Upper lobe of left lung (tissue), 6 donors: ENCODE measurements around the gene HAVCR1. TPM values are rescaled to one million over a fixed set of nuclear protein-coding genes. Genes with fewer than 3 reads are reported as not detected.
"Not testable (repeated sequence)": the region's sequence is repeated elsewhere in the genome, so short reads cannot be mapped to it uniquely, and the experiment has no call there.

ENCODE experiments used
- ATAC-seq, 2 donors: fragments of 200-7000 bp; cut with Tn5 transposase; one replicate each; pipeline ENCODE4 v1.9.1; 2022; ENCODE audit warnings: mild to moderate bottlenecking in 2 of 2, moderate library complexity in 2 of 2; ENCODE audit not compliant: low FRiP score in 2 of 2
- DNase-seq, 2 donors: peaks; one replicate each; pipeline ENCODE4 v3.0.0-alpha.2; 2019 to 2020
- H3K27ac ChIP-seq, 4 donors: fragments of 200-600 bp; sonication (generic); one replicate each; pipeline ENCODE4 v1.5.1; 2016 to 2019
- H3K27me3 ChIP-seq, 4 donors: fragments of 200-600 bp; sonication (generic); one replicate each; pipeline ENCODE4 v1.5.1; 2017 to 2019
- H3K36me3 ChIP-seq, 4 donors: fragments of 200-600 bp; sonication (generic); one replicate each; pipeline ENCODE4 v1.5.1; 2016 to 2019
- H3K4me1 ChIP-seq, 4 donors: fragments of 200-600 bp; sonication (generic); one replicate each; pipeline ENCODE4 v1.5.1; 2018 to 2019
- H3K4me3 ChIP-seq, 4 donors: fragments of 200-600 bp; sonication (generic); one replicate each; pipeline ENCODE4 v1.5.1; 2017 to 2019; ENCODE audit warnings: mild to moderate bottlenecking in 2 of 4, moderate library complexity in 1 of 4
- H3K9me3 ChIP-seq, 4 donors: fragments of 200-600 bp; sonication (generic); one replicate each; pipeline ENCODE4 v1.5.1; 2018 to 2019
- EP300 ChIP-seq, 4 donors: sonication (generic); formaldehyde crosslinking; IDR thresholded peaks; one replicate each; pipeline ENCODE4 v1.5.1; 2017; ENCODE audit warnings: antibody characterized with exemption in 4 of 4, control low read depth in 2 of 4
- POLR2A ChIP-seq, 4 donors: fragments of 450-650 bp; IDR thresholded peaks; one replicate each; pipeline ENCODE4 v1.5.1; 2016 to 2017; ENCODE audit warnings: antibody characterized with exemption in 4 of 4, mild to moderate bottlenecking in 2 of 4
- POLR2AphosphoS5 ChIP-seq, 2 donors: sonication (generic); formaldehyde crosslinking; IDR thresholded peaks; one replicate each; pipeline ENCODE4 v1.5.1; 2017; ENCODE audit warnings: antibody characterized with exemption in 2 of 2
- WGBS, 2 donors: methylation state at CpG; one replicate each; pipeline ENCODE4 v1.1.5; 2017 to 2018; 5-methylcytosine and 5-hydroxymethylcytosine counted together
- total RNA-seq, 6 donors: library from RNA; depleted of rRNA in 4 of 6; stranded (reverse); fragments of >200 nt in 4 of 6; gene quantifications; one replicate each; pipeline versions ENCODE4 v1.1.0 to v1.2.1, GENCODE V29; 2016 to 2021
- TF ChIP-seq, protein P1 (sequence below), 6 experiments: fragments of 450-650 bp in 4 of 6; fragments of 200-600 bp in 2 of 6; sonication (generic) in 2 of 6; IDR thresholded peaks; one replicate each; pipeline ENCODE4 v1.5.1; 2016 to 2019; ENCODE audit warnings: antibody characterized with exemption in 6 of 6
- donor health status: DM: no; HTN: no; CAD: no; lungs with moderate emphysema.
- donor health status: DM: no; HTN: yes; CAD: no; lungs with severe emphysema.

Gene HAVCR1
- total RNA-seq, 6 donors from 2014 or later: 0.34 to 4.2 (median 0.62) TPM; not detected in 2

DNA sequence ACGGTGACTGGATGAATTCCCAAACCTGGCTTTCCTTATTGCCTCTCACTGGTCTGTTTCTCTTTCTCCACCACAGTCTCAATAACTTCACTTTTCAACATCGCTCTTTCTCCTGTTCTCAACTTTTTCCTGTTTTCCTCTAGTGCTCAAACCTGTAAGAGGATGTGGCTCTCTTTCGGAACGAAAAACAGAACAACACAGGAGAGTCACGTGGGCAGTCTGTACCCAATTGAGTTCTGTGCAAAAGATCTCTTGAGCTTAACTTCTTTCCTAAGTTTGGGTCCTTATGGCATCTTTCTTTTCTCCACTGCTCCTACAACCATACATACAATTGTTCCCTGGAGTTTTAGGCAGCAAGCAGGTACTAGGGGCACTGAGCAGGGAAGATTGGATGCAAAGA is 8.9 kb downstream of the HAVCR1 start:
- Histone ChIP-seq H3K4me1 (no peaks in the 10 kb centered on the region), H3K27me3 (no peaks in the 10 kb centered on the region), H3K9me3 (no peaks in the 10 kb centered on the region), H3K27ac (no peak overlapping the region), H3K4me3 (no peak overlapping the region), H3K36me3 (no peaks in the 10 kb centered on the region)
- no peak for DNase-seq
- no peak for ATAC-seq
- 62 to 74% methylated on average over 5 of the region's 5 CpGs for WGBS, 2 donors
- no peak for TF ChIP-seq EP300 (IDR thresholded peaks at IDR 0.05)
- no peak for TF ChIP-seq POLR2AphosphoS5 (IDR thresholded peaks at IDR 0.05)
- TF ChIP-seq, protein P1, sequence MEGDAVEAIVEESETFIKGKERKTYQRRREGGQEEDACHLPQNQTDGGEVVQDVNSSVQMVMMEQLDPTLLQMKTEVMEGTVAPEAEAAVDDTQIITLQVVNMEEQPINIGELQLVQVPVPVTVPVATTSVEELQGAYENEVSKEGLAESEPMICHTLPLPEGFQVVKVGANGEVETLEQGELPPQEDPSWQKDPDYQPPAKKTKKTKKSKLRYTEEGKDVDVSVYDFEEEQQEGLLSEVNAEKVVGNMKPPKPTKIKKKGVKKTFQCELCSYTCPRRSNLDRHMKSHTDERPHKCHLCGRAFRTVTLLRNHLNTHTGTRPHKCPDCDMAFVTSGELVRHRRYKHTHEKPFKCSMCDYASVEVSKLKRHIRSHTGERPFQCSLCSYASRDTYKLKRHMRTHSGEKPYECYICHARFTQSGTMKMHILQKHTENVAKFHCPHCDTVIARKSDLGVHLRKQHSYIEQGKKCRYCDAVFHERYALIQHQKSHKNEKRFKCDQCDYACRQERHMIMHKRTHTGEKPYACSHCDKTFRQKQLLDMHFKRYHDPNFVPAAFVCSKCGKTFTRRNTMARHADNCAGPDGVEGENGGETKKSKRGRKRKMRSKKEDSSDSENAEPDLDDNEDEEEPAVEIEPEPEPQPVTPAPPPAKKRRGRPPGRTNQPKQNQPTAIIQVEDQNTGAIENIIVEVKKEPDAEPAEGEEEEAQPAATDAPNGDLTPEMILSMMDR (IDR thresholded peaks at IDR 0.05): no peak
- no peak for TF ChIP-seq POLR2A (IDR thresholded peaks at IDR 0.05)

DNA sequence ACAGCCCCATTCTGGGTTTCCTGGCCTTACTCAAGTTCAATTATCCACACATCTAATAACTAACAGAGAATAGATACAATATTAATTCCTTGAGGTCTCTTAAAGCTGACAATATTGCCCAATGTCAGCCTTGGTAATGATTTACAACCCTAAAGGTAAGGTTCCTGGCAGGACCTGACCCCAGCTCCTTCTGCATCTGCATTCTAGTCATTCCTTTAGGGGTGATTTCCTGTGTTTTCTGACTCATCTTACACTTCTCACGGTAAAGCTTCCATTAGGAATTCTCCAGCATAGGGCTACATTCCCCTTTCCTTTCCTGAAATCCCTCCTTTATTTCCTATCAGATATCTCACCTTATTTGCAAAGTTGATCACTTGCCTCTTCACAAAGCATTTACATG is 9.3 kb downstream of the HAVCR1 start:
- Histone ChIP-seq H3K36me3 (no peaks in the 10 kb centered on the region), H3K4me1 (no peaks in the 10 kb centered on the region), H3K4me3 (no peak overlapping the region), H3K9me3 (no peaks in the 10 kb centered on the region), H3K27me3 (no peaks in the 10 kb centered on the region), H3K27ac (no peak overlapping the region)
- 19 to 36% methylated on average over 1 of the region's 1 CpG for WGBS, 2 donors
- ATAC-seq (no peak), DNase-seq (no peak)
- TF ChIP-seq EP300 (IDR thresholded peaks at IDR 0.05): no peak
- TF ChIP-seq, protein P1 (IDR thresholded peaks at IDR 0.05): no peak
- no peak for TF ChIP-seq POLR2A (IDR thresholded peaks at IDR 0.05)
- no peak for TF ChIP-seq POLR2AphosphoS5 (IDR thresholded peaks at IDR 0.05)

DNA sequence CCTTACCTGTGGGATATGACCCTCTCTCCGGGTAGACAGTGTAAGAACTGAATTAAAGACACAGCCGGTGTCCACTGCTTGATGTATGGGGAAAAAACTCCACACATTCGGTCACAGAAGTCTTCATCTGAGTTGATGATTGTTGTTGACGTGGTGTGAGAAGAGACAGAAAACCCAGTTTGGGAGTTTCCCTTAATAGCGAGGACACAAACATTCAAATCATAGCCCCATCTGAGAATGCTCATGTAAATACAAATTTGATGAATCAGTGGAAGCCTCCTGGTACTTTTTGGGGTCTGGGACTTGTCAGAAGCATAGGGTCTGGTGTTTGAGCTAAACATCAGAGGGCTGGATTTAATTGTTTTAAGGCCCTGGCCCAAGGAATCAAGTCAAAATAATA is 11.0 kb downstream of the HAVCR1 start:
- WGBS, 2 donors: 89 to 91% methylated on average over 5 of the region's 5 CpGs
- H3K9me3 ChIP-seq: no peaks in the 10 kb centered on the region
- ATAC-seq: no peak

DNA sequence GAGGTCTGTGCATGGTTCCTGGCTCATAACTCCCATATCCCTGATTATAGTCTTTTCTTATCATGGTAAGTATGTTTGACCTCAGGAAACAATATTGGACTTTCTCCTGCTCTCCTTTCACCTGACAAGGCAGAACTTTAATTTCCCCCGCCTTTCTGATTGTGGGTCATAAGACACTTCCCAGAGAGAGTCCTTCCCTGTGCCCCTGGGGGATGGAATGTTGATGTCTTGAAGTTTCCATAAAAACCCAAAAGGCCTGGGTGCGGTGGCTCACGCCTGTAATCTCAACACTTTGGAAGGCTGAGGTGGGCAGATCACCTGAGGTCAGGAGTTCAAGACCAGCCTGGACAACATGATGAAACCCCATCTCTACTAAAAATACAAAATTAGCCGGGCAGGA is 11.9 kb downstream of the HAVCR1 start:
- not testable (repeated sequence) for H3K27ac ChIP-seq, ATAC-seq, H3K4me1 ChIP-seq, DNase-seq, H3K27me3 ChIP-seq, H3K36me3 ChIP-seq, H3K9me3 ChIP-seq, H3K4me3 ChIP-seq
- 92 to 93% methylated on average over 4 of the region's 4 CpGs for WGBS, 2 donors

More for the DNA sequence above, 11.0 kb downstream of the HAVCR1 start:
- Histone ChIP-seq H3K27me3 (no peaks in the 10 kb centered on the region), H3K4me1 (no peaks in the 10 kb centered on the region), H3K27ac (no peak overlapping the region), H3K36me3 (no peaks in the 10 kb centered on the region), H3K4me3 (no peak overlapping the region)
- no peak for DNase-seq
- TF ChIP-seq POLR2A (IDR thresholded peaks at IDR 0.05): no peak
- TF ChIP-seq, protein P1 (IDR thresholded peaks at IDR 0.05): no peak
- TF ChIP-seq POLR2AphosphoS5 (IDR thresholded peaks at IDR 0.05): no peak
- no peak for TF ChIP-seq EP300 (IDR thresholded peaks at IDR 0.05)

DNA sequence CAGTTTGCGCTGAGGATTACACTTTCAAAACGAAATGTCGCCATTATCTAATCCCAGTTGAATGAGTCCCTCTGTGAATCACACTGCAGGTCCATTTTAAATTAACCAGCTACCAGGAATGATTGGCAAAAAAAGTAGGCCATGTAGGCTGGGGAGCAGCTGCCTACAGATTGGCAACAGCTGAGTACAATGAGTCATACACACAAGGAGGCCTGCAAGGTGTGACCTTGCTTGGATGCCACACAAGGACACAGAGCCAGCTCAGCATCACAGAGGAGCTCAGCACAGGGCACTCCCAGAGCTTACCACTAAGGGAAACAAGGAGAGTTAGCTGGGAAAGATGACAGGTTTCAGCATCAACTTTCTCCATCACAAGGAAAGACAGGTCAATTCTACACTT is 12.9 kb downstream of the HAVCR1 start:
- DNase-seq (no peak), ATAC-seq (no peak)
- TF ChIP-seq, protein P1 (IDR thresholded peaks at IDR 0.05): no peak
- Histone ChIP-seq H3K27me3 (no peaks in the 10 kb centered on the region), H3K4me1 (no peaks in the 10 kb centered on the region), H3K27ac (no peak overlapping the region), H3K4me3 (no peak overlapping the region), H3K36me3 (no peaks in the 10 kb centered on the region), H3K9me3 (no peaks in the 10 kb centered on the region)
- WGBS, 2 donors: 90 to 96% methylated on average over 3 of the region's 3 CpGs
